AG04449 (cell line): Measurements from ENCODE around the gene RARB.

ENCODE experiments used
- CTCF ChIA-PET: fragments of 350-600 bp; formaldehyde crosslinking; extraction: SDS; loops from one replicate; lab custom pipeline; 2021; ENCODE audit warnings: antibody characterized with exemption; lab: Yijun Ruan, JAX
- POLR2A ChIA-PET: fragments of 400-600, 350-600 bp; formaldehyde crosslinking; extraction: SDS; loops from one replicate; lab custom pipeline; 2020; ENCODE audit warnings: antibody characterized with exemption, inconsistent platforms; lab: Yijun Ruan, JAX
- DNase-seq: peaks from one replicate; pipeline ENCODE4 v3.0.0-alpha.2; 2010; ENCODE audit warnings: low read depth, low spot score
- H3K4me3 ChIP-seq: 2 replicates; pipeline ENCODE4 v1.5.1; 2011; ENCODE audit warnings: low read depth, mild to moderate bottlenecking, control low read depth, low read length
- CTCF ChIP-seq: IDR thresholded peaks from one replicate; pipeline ENCODE4 v1.5.1; 2011; ENCODE audit warnings: mild to moderate bottlenecking, moderate library complexity, low read length, control low read depth, inconsistent platforms; ENCODE audit not compliant: insufficient read depth; ENCODE audit errors: missing control alignments

The RARB gene

GRCh38 chr3:25573386-25574171, 145.5 kb downstream of the RARB start:
- CTCF ChIA-PET = interaction anchor here (0.9 to 2.7 kb wide), 5 partner anchors 12 to 551 kb away, joined by 3 to 19 read pairs (median 4); no protein-coding TSS in a partner anchor
- peak overlapping the region; percentile 33 for H3K4me3 ChIP-seq
- POLR2A ChIA-PET = interaction anchor here (0.5 to 2.1 kb wide), 8 partner anchors 9 to 146 kb away, joined by 3 to 14 read pairs (median 5); partner anchors contain the start of gene RARB
- TF ChIP-seq CTCF = no peak
- no peak for DNase-seq

- ChIA-PET CTCF (interaction anchor here (0.7 to 2.7 kb wide), 5 partner anchors 11 to 551 kb away, joined by 3 to 19 read pairs (median 4); no protein-coding TSS in a partner anchor), POLR2A (interaction anchor here (0.5 to 2.1 kb wide), 4 partner anchors 14 to 147 kb away, joined by 4 to 14 read pairs (median 10); partner anchors contain the start of gene RARB)
- no peak for DNase-seq
- H3K4me3 ChIP-seq = no peak overlapping the region
- TF ChIP-seq CTCF = no peak
These were observed 146.2 kb downstream of the RARB start for GRCh38 chr3:25574172-25574765.

- POLR2A ChIA-PET = no interaction called here
- no peak for TF ChIP-seq CTCF
- H3K4me3 ChIP-seq = no peak overlapping the region
- CTCF ChIA-PET = interaction anchor here (1.5 kb wide), 1 partner anchor 10 kb away, joined by 6 read pairs; no protein-coding TSS in a partner anchor
- DNase-seq = no peak
These were observed 146.9 kb downstream of the RARB start for GRCh38 chr3:25575001-25575400.

- DNase-seq = no peak
- no peak for TF ChIP-seq CTCF
- ChIA-PET POLR2A (no interaction called here), CTCF (interaction anchor here (1.2 to 1.6 kb wide), 2 partner anchors 9 to 17 kb away, joined by 4 to 5 read pairs; no protein-coding TSS in a partner anchor)
- no peak overlapping the region for H3K4me3 ChIP-seq
These were observed 148.1 kb downstream of the RARB start for GRCh38 chr3:25576146-25576545.

GRCh38 chr3:25576831-25577454, 148.9 kb downstream of the RARB start:
- TF ChIP-seq CTCF = no peak
- no peak overlapping the region for H3K4me3 ChIP-seq
- no peak for DNase-seq
- POLR2A ChIA-PET = no interaction called here
- CTCF ChIA-PET = interaction anchor here (1.2 to 1.6 kb wide), 2 partner anchors 9 to 16 kb away, joined by 4 to 5 read pairs; no protein-coding TSS in a partner anchor

- TF ChIP-seq CTCF = no peak
- CTCF ChIA-PET = interaction anchor here (1.5 to 5.6 kb wide), 2 partner anchors 11 to 15 kb away, joined by 4 to 41 read pairs; no protein-coding TSS in a partner anchor
- H3K4me3 ChIP-seq = no peak overlapping the region
- no peak for DNase-seq
- POLR2A ChIA-PET = no interaction called here
These were observed 150.0 kb downstream of the RARB start for GRCh38 chr3:25578059-25578458.
